ENCODE measurements around the gene PRKAR1B.

Gene PRKAR1B

DNA sequence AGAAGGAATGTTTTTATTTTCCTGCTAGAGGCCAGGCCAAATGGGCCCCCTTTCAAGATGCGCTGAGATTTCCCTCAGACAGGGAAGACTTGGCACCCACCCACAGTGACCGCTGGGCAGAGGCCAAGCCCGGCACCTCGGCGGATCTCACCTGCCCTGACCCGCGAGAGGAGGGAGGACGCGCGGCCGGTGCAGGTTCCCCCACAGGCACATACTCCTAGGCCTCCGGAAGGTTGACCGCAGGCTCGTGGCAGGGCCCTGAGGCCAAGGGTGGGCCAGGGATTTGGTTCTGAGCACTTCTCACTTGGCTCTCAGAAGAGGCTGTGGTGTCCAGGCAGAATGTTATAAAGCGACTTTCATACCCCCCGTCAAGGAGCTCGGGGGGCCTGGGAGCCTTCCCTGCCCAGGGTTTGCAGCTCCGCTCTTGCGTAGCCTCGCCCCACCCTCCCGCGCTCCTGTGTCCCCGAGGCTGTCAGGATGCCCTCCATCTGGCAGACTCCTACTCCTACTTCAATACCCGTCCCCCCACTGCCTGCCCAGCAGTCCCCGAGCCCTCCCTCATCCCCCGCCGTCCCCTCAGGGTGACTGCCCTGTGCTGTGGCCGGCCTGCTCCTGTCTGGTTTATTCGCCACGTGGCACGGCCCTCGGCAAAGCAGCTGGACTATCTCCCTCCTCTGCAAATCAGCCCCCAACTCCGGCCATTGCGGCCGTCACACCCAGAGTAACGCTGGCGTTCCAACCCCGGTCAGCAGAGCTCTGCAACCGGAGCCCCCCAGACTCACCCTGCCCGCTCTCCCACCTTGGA lies 156.9 kb downstream of the PRKAR1B start:
- DNase-seq, result no peak

DNA sequence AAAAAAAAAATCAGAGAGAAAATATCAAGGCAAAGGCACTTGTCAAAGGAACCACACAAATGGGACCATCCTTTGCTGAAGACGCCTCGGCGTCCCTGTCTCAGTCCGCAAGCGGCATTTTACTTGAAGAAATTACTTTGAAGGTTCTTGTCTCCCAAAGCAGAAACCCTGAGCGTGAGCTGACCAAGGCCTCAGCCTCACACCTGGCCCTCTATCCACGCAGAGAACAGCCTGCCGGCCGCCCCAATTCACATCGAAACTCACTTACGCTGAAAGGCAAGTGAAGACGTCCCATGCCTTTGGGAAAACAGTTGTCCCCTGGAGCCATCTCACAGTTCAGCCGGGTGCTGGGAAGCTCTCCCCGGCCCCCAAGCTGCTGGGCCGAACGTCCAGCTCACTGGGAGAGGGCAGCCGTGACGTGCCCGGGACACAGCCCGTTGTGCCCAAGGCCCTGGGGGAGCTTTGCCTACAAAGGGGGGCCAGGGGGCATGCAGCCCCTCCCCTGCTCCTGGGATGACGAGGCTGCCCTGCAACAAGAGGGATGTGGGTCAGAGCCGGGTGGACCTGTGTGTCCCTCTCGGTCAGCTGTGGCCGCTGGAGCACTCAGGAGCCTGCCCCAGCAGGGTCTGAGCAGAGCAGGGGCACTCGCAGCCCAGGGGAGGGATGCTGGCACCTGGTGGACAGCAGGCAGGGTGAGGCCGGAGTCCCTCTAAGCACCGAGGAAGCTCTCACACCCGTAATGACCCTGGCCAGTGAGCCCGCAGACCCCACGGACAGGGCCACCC lies 157.8 kb downstream of the PRKAR1B start:
- no peak for DNase-seq

DNA sequence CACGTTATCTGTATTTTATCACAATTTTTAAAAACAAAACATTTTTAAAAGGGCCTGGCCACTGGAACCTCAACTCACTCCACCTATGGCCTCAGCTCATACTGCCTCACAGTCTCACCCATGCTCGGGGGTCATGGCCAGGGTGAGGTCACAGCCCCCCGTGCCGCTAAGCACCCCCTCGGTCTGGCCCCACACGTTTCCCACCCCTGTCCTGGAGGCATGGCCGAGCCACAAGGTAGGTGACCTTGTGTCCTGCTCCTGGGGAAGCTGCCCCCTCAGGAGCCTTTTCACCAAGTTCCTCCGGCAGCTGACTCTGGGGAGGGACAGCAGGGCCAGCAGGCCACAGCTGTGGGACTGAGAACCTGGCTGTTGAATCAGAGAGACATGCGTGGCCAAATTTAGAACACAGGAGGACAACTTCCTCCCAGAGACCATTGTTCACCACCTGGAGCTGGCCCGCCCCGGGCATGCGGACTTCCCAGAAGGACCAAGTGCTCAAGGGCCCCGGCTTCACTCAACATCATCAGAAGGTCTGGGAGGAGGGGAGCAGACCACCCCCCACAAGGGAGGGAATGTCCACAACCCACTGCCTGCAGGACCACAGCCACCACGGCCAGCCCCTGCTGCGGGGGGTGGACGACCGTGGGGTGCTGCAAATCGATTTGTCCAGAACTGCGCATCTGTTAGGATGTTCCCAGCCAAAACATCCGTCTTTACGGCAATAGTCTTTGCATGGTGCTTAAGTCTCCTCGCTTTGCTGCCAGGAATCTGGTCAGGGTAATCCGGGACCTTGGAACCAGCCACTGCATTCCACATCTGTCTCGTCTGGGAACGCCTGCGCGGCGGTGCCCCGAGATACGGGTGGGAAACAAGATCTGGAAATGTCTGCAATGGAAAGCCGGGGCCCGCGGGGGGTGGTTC lies 158.8 kb downstream of the PRKAR1B start:
- no peak for DNase-seq

DNA sequence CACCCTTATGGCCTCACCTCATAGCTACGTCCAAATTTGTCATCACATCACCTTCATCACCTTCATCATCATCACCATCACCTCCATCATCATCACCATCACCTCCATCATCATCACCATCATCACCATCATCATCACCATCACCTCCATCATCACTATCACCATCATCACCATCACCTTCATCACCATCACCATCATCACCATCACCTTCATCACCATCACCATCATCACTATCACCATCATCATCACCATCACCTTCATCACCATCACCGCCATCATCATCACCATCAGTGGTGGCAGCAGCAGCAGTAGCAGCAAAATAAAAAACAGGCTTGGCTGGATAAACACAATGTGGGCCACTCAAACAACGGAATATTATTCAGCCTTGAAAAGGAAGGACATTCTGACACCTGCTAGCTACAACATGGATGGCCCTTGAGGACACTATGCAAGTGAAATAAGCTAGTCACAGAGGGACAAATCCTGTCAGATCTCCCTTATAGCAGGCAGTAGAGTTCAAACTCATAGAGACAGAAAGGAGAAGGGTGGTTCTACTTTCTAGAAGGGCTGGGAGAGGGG lies 159.7 kb downstream of the PRKAR1B start:
- DNase-seq, result no peak

DNA sequence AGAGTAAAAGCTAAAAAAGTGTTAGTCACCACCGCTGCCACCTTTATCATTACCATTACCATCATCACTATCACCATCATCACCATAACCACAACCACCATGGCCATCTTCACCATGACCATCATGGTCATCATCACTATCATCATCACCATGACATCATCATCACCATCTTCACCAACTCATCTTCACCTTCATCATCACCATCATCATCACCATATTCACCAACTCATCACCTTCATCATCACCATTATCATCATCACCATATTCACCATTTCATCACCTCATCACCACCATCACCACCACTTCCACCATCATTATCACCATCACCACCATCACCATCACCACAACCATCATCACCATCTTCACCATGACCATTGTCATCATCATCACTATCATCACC lies 161.0 kb downstream of the PRKAR1B start:
- DNase-seq, result no peak

DNA sequence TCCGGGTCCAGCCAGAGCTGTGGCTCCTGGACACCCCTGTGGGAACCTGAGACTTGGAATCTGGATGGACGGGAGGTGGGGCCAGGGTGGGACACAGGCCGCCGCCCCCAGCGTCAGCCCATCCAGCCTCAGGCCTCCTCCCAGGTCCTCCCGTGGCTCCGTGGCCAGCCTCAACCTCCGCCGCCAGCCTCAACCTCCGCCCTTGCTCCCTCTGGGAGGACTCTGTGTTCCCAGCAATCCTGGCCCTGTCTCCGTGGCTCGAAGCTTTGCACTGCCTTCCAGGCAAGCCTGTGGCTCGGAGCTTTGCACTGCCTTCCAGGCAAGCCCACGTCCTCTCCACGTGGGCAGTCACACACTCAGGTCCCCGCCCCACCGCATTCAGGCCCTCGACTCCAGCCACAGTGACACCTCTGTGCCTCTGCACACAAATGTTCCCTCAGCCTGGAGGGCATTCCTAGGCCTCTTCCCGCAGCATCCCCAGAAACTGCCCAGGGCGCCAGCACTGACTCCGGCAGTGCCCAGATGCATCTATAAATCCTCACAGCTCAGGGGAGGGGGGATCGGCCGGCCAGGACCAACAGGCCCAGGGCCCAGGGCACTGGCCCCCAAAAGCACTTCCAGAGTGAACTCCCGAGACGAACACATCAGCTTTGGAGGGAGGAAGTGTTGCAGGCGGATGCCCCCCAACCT lies 162.8 kb downstream of the PRKAR1B start:
- DNase-seq, result no peak

DNA sequence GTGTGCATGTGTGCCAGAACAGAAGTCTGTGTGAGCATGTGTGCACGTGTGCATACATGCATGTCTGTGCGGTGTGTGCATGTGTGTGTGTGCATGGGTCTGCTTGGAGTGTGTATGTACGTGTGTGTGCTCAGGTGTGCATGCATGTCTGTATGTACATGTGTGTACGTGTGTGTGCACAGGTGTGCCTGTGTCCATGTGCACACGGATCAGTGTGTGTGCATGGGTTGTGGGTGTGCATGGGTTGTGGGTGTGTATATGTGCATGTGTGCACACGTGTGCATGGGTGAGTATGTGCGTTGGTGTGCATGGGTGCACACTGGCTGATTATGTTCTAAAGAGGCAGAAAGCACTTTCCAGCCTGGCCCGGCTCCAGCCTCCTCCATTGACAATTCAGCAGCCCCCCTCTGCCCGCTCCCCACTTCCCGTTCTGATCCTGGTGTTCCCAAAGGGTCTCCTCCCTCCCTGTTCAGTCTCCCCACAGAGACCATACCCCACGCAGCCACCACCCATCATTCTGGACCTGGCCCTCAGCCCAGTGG lies 163.4 kb downstream of the PRKAR1B start:
- no peak for DNase-seq

DNA sequence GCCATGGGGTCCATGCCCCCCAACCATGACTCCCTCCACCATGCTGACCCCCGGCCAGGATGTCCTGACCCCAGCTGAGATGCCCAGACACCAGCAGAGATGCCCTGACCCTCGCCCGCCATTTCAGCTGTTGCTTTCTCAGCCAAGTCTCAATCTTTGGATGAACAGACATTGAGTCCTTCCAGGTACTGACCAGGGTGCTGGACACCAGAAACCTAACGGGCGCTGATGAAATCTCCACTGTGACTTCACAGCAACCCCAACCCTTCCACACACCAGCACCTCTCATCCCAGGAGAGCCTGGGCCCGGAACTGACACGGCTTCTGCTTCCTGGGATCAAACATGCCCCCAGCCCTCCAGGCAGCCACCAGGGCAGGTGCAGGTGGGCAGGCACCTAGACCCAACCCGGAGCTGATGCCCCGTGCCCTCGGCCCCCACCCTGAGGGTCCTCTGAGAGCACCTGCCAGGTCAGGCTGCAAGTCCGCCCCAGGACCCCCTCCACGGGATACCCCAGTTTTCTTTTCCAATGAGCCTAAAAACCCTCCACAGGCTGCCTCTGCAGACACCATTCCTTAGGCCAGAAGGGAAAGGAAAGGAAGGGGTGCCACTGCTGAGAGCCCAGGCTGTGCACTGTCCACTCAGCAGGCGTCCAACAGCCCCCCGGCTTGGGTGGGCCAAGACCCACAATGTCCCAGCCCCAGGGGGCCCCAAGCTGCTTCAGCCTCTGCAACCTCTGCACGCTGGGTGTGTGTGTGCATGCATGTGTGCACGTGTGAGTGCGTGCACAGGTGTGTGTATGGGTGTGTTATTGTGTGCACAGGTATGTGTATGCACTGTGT lies 164.1 kb downstream of the PRKAR1B start:
- DNase-seq, result no peak

DNA sequence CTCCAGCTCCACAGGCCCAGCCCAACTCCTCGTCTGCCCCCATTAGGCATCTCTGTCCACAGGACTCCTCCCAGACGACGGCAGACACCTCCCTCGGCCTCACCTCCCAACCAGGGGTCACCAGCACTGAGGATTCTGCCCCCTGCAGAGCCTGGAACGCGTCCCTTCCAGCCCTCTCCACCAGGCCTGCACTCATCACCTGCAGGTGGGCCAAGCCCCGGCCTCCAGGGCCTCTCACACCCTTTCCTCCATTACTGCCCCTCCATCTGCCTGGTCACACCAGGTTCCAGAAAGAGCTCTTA lies 164.8 kb downstream of the PRKAR1B start:
- no peak for DNase-seq

DNA sequence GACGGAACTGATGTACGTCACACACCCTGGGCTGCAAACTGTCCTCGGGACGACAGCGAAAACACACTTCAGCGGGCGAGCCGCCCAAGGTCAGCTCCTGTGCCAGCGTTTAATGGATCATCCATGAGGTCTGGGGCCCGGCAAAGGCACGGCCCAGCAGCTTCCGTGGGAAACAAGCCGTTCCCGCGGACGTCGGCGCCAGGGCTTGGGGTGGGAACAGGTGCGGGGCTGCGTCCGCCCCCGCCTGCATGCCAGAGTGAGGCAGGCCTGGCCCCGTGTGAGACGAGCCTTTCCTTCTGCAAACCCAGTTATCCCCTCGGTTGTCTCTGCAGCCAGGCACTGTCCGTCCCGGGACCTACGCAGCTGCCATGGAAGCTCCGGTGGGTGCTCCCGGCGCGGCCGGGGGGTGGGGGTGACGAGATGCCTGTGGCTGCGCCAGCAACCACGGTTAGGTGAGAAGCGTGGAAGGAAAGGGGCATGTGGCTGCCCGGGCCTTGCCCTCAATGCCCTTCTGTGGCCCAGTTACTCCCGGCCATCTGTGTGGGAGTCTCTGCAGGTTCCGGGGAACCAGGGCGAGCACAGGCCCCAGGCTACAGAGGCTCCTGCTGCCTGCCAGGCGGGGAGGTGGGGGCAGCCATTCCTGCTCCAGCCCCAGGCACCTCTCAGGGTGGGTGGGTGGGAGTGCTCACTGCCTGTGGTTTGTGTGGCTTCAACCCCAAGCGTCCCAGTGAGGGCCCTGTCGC lies 165.3 kb downstream of the PRKAR1B start:
- DNase-seq, result no peak

DNA sequence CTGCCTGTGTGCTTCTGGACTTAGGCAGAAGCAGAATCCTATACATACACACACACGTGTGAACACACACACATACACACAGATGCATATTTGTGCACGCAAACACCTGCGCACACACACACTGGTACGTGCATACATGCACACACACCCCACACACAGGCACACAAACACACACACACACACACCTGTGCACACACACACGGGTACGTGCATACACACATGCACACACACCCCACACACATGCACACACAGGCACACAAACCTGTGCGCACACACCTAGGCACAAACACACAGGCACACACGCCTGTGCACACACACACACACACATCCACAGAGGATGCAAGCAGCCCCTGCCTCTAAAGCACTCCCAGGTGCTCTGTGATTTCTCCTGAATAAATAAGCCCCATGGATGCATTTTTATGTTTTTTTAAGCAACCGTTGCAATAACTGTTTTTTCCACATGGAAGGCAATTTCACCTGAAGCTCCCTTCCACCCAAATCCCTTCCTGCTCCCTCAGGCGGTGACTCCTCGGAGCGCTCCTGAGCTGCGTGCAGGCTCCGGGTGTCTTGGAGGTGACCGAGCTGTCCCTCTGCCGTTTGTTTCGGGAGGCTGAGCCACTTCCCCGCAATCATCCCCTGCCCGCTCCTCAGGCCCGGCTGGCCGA lies 166.0 kb downstream of the PRKAR1B start:
- DNase-seq, result no peak

DNA sequence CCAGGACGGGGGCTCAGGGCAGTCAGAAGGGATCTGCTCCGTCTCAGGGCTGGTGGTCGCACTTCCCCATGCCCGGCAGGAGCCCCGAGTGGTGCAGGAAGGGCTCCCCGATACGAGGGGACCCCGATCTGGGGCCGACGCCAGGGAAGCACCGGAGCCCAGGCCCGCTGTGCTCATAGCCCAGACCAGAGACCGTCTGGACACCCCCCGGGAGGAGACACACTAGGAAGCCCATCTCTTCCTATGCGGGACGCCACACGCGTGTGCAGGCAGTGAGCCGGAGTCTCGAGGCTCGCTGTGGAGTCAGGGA lies 167.7 kb downstream of the PRKAR1B start:
- no peak for DNase-seq

DNA sequence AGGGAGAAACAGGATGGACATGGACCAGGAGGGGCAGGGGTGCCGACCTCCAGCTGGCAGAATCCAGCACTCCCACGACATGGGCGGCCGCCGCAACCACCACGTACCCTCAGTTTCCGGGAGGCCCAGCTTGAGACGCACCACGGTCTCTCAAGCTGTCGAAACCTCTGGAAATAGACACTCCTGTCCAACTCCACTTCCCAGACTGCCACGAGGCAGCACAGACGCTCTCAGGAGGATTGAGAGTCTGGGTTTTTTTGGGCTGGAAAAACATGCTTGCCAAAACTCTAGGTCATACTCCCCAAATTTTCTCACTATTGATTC lies 169.6 kb downstream of the PRKAR1B start:
- DNase-seq, result no peak

DNA sequence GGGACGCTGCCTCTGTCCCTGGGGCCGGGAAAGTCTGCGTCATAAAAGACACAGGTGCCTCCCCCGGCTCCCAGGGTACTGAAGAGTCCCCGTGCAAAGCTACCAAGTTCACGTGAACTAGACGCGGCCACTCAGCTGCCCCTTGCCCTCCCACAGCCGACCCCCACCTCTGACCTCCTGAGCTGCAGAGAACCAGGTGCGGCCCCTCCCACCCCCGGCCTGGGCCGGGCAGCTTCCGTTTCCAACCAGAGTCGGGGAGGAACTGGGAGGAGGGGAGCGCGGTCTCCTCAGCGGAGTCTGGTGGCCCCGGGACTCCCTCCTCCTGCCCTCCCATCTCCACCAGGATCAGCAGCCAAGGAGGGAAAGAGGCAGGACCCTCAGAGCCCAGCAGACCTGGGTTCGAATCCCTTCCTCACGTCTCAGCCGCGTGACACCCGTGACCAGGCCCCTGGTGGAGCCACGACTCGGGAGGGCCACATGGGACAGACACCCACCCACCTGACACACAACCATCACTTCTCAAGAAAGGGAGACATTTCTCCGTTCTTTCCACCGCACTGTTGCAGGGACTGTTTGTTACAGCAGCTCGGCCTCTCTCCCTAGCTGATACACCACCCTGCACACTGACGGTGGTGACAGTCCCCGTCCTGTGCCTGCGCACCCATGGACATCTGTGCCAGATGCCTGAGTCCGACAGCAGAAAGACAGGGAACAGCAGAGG lies 170.1 kb downstream of the PRKAR1B start:
- DNase-seq, result no peak

DNA sequence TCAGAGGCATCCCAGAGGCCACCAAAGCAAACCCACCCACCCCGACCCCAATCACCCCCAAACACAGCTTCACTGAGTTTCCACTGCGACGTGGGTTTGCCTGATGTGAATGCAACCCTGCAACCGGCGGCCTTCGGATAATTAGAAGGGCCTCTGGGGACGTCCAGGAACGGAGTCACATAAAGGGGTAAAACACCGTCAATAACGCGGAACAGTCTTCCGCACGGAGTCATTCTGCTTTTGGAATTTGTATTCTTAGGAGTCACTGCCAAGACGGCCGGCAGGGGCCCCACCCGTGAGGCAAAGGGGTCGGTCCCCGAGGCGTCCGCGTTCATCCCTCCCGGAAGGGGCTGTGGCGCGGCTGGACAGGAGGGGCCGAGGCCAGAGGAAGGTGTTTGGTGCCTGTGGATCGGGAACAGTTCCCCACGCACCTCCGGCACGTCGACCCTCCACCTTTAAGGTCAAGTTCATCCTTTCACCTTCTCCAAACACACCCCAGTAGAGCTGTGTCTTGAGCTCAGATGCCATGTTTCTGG lies 170.7 kb downstream of the PRKAR1B start:
- DNase-seq, result no peak

DNA sequence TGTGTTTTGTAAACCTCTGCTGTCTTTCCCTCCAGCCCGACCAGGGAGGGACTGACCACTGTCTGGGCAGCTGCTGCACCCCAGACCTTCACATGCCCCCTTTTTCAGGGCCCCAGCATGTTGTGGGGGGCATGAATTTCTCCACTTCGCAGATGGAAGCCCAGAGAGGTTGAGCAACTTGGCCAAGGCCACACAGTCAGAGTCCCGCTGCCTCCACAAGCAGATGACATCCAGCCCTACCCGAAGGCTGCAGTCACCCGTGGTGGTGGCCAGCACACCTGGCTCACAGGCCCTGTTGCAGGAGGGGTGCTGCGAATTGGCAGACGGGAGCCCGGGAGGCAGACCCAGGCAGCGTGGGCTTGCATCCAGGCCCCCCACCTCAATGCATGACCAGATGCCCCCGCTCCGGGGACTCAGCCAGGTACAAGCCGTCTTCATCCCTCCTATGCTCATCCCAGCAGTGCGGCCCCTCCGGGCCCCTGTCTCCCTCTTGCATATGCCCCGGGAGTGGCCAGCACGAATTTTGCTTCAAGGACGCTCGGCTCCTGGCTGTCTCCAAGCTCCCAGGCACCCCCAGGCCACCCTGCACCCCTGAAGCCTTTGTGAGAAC lies 171.4 kb downstream of the PRKAR1B start:
- DNase-seq, result no peak

DNA sequence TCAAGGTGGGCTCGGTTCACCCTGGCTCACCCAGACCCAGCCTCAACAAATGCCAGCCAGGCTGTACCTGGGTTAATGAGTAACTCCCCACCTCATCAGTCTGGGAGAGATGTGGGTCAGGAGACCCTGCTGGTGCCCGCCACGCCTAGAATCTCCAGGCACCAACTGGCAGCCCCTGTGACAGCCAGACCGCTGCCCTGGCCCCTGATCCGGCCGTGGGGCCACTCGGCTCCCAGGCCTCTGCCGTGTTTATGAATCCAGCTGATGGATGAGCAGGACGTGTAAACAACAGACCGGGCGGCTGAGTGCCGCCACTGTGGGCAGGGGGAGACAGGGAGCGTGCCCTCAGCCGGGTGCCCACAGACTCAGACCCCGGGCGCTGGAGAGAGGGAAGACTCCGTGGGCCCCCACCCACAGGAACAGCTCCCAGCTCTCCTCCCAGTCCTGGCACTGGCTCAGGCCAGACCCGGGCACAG lies 173.4 kb downstream of the PRKAR1B start:
- no peak for DNase-seq

DNA sequence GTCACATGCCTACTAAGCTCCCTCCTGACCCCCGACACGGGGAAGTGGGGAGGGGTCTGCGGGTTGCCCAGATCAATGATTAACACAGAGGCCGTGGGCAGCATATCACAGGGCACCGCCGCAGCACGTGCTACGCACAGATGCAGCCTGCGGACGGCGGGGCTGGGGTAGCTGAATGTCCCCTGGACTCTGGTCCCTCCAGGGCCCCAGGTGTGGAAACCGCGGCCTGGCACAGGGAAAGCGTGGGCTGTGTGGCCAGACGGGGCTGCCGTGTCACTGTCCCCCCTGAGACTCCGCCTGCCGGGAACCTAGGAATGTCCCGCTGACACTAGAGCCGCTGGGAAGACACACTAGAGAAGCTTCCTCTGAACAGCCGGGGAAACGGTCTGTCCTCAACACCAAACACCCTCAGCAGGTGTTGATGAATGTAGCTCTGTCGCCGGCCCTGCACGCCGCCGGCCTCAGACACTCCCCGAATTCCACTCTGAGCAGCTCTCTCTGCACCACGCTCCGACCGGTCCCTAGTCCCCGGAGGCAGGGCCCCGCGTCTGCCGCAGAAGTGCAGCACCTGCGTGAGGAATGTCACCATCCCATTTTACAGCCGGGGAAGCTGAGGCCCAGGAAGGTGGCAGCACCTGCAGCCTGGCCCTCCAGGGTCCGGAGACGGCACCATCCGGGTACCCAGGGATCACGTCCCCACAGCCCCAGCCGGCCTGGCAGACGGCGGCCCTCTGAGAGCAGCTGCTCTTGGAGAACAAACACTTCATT lies 174.0 kb downstream of the PRKAR1B start:
- DNase-seq, result no peak

Measured in CD4-positive, alpha-beta T cell treated with Interleukin-17A for 4 hours (primary cell).